DOHH2 (cell line): Measurements from ENCODE around the gene STAP2.

Source experiments
- H3F3A ChIP-seq: fragments of 200-600 bp; sonication (generic), shearing (Covaris generic); 2 replicates; pipeline ENCODE4 v1.6.0; 2016; ENCODE audit warnings: antibody characterized with exemption, mild to moderate bottlenecking; ENCODE audit not compliant: control insufficient read depth, insufficient read depth
- H3K27ac ChIP-seq: fragments of 200-600 bp; sonication (generic); 2 replicates; pipeline ENCODE4 v1.5.1; 2014; ENCODE audit warnings: low read depth, mild to moderate bottlenecking, low read length, moderate library complexity
- H3K27me3 ChIP-seq: fragments of 200-600 bp; sonication (generic); 2 replicates; pipeline ENCODE4 v1.6.1; 2014; ENCODE audit warnings: mild to moderate bottlenecking, low read length, mixed read lengths; ENCODE audit not compliant: control insufficient read depth
- H3K36me3 ChIP-seq: fragments of 200-600 bp; sonication (generic); 2 replicates; pipeline ENCODE4 v1.6.1; 2014; ENCODE audit warnings: mild to moderate bottlenecking, low read length, moderate library complexity, mixed read lengths; ENCODE audit not compliant: control insufficient read depth
- H3K4me1 ChIP-seq: fragments of 200-600 bp; sonication (generic); 2 replicates; pipeline ENCODE4 v1.6.1; 2014; ENCODE audit warnings: mild to moderate bottlenecking, low read length, mixed read lengths; ENCODE audit not compliant: control insufficient read depth
- H3K4me2 ChIP-seq: fragments of 200-600 bp; sonication (generic); 2 replicates; pipeline ENCODE4 v1.6.0; 2014; ENCODE audit warnings: mild to moderate bottlenecking, low read length, moderate library complexity
- H3K4me3 ChIP-seq: fragments of 200-600 bp; sonication (generic); 2 replicates; pipeline ENCODE4 v1.5.1; 2014; ENCODE audit warnings: mild to moderate bottlenecking, low read length, mixed read lengths
- H3K79me2 ChIP-seq: fragments of 200-600 bp; sonication (generic); 2 replicates; pipeline ENCODE4 v1.6.1; 2014; ENCODE audit warnings: mild to moderate bottlenecking, low read length, mixed read lengths; ENCODE audit not compliant: control insufficient read depth
- H3K9me2 ChIP-seq: fragments of 200-600 bp; sonication (generic); replicated peaks from 2 replicates; pipeline ENCODE4 v1.6.1; 2014; ENCODE audit warnings: mild to moderate bottlenecking, low read length, mixed read lengths; ENCODE audit not compliant: control insufficient read depth
- H3K9me3 ChIP-seq: fragments of 200-600 bp; sonication (generic); 2 replicates; pipeline ENCODE4 v1.6.1; 2014; ENCODE audit warnings: antibody characterized with exemption, low read length, mixed read lengths; ENCODE audit not compliant: control insufficient read depth, insufficient read depth
- H4K20me1 ChIP-seq: fragments of 200-600 bp; sonication (generic); 2 replicates; pipeline ENCODE4 v1.6.0; 2014; ENCODE audit warnings: low read depth, mild to moderate bottlenecking, antibody characterized with exemption, low read length, moderate library complexity; ENCODE audit not compliant: control insufficient read depth, insufficient read depth
- EZH2phosphoT487 ChIP-seq: fragments of 200-600 bp; sonication (generic); IDR thresholded peaks from 2 replicates; pipeline ENCODE4 v1.6.1; 2017; ENCODE audit warnings: borderline replicate concordance, mild to moderate bottlenecking, antibody characterized with exemption, low read length, moderate library complexity, mixed read lengths
- TF ChIP-seq, protein P1 (sequence below): fragments of 200-600 bp; sonication (generic); IDR thresholded peaks from one replicate; pipeline ENCODE4 v1.5.1; 2014; ENCODE audit warnings: antibody characterized with exemption, mild to moderate bottlenecking, low read depth, low read length; ENCODE audit not compliant: poor library complexity, severe bottlenecking

The STAP2 gene

DNA sequence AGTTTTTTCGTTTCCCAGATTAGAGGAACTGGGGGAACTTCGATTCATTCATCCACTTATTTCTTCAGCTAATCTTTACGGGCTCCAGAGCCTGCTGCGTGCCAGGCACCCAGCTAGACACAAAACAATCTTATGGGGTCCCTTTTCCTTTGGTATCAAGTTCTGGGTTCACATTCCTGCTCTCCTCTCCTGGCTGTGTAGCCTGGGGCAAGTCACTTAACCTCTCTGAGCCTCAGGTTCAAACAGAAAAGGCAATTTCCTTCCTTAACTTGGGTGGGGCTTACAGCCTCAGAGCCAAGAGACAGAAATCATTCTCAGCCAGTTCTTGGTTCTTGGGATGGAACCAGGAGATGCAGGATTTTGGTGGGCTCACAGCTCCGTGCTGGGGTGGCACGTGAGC lies 53.7 kb downstream of the STAP2 start:
- Histone ChIP-seq H3F3A (no peaks in the 10 kb centered on the region), H3K9me2 (no peaks in the 10 kb centered on the region), H3K4me1 (no peaks in the 10 kb centered on the region), H3K9me3 (no peaks in the 10 kb centered on the region), H3K27ac (no peak overlapping the region), H3K4me3 (no peak overlapping the region), H3K4me2 (no peak overlapping the region), H3K79me2 (no peaks in the 10 kb centered on the region), H4K20me1 (no peaks in the 10 kb centered on the region), H3K36me3 (no peaks in the 10 kb centered on the region), H3K27me3 (no peaks in the 10 kb centered on the region)
- TF ChIP-seq, protein P1, sequence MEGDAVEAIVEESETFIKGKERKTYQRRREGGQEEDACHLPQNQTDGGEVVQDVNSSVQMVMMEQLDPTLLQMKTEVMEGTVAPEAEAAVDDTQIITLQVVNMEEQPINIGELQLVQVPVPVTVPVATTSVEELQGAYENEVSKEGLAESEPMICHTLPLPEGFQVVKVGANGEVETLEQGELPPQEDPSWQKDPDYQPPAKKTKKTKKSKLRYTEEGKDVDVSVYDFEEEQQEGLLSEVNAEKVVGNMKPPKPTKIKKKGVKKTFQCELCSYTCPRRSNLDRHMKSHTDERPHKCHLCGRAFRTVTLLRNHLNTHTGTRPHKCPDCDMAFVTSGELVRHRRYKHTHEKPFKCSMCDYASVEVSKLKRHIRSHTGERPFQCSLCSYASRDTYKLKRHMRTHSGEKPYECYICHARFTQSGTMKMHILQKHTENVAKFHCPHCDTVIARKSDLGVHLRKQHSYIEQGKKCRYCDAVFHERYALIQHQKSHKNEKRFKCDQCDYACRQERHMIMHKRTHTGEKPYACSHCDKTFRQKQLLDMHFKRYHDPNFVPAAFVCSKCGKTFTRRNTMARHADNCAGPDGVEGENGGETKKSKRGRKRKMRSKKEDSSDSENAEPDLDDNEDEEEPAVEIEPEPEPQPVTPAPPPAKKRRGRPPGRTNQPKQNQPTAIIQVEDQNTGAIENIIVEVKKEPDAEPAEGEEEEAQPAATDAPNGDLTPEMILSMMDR, result no peak
- TF ChIP-seq EZH2phosphoT487, result no peak

DNA sequence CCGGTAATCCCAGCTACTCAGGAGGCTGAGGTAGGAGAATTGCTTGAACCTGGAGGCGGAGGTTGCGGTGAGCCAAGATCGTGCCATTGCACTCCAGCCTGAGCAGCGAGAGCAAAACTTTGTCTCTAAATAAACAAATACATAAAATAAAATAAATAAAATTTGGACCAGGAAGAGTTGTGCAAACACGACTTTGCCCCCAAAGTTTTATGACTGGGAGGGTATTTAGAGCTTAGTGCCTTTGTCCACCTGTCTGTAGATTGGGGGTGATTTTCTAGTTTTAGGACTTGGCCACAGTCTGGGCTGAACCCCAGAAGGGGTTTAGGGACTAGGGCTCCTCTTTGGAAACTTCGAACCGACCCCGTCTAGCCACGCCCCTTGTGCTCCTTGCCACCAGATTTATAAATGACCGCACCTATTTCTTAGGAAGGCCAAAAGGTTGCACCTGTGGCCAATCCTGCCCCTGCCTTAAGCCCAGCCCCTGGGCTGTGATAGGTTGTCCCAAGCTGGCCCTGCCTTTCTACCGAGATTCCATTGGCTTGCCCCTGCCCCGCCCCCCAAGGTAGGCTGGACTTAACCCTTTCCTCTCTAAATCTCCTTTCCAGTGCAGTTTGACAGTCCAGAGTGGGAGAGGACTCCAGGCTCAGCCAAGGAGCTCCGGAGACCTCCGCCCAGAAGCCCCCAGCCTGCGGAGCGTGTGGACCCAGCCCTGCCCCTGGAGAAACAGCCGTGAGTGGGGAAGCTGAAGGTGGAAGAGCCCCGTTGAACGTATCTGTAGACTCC lies 54.3 kb downstream of the STAP2 start:
- Histone ChIP-seq H4K20me1 (no peaks in the 10 kb centered on the region), H3K27ac (no peak overlapping the region), H3K36me3 (no peaks in the 10 kb centered on the region), H3K9me2 (no peaks in the 10 kb centered on the region), H3K4me2 (no peak overlapping the region), H3K9me3 (no peaks in the 10 kb centered on the region), H3K79me2 (no peaks in the 10 kb centered on the region), H3F3A (no peaks in the 10 kb centered on the region), H3K27me3 (no peaks in the 10 kb centered on the region), H3K4me3 (no peak overlapping the region), H3K4me1 (no peaks in the 10 kb centered on the region)
- TF ChIP-seq EZH2phosphoT487, result no peak
- TF ChIP-seq, protein P1, result no peak

DNA sequence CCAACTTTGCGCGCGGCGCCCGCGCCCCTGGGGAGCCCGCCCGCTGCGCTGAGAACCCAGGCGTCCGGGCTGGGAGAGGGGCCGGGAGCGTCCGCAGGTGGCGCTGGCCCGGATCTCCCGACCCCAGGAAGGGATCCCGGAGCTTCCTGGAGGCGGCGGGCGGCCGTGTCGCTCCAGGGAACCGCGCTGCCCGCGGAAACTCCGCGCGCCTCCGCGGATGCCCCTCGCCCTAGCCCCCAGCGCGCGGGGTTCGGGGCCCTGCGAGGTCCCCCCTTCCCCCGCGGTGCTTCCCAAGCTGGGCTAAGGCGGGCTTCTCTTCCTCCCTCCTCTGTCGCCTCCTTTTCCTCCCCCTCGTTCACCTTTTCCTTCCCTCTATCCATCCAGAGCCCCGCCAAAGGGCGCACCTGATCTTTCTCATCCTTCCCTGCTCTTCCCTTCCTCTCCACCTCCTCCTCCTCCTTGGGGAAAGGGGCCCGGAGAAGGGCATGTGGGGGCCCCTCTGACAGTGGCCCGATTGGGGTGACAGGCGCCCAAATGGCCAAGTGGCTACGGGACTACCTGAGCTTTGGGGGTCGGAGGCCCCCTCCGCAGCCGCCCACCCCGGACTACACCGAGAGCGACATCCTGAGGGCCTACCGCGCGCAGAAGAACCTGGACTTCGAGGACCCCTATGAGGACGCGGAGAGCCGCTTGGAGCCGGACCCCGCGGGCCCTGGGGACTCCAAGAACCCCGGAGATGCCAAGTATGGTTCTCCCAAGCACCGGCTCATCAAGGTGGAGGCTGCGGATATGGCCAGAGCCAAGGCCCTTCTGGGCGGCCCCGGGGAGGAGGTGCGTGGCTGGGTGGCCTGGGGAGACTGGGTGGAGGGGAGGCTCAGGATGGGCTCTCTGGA lies 58.9 kb downstream of the STAP2 start:
- Histone ChIP-seq H3K27ac (no peak overlapping the region), H3K4me3 (no peak overlapping the region), H3K27me3 (peaks cover 4% of the 10 kb centered on the region; the same call in 1 of the 2 replicates)

More for the DNA sequence above, 58.9 kb downstream of the STAP2 start:
- H3K4me2 ChIP-seq, result no peak overlapping the region
- TF ChIP-seq, protein P1, result no peak
- no peak for TF ChIP-seq EZH2phosphoT487
- no peaks in the 10 kb centered on the region for H3F3A ChIP-seq
- H3K4me1 ChIP-seq, result no peaks in the 10 kb centered on the region
- no peaks in the 10 kb centered on the region for H3K79me2 ChIP-seq
- no peaks in the 10 kb centered on the region for H3K9me3 ChIP-seq
- H4K20me1 ChIP-seq, result no peaks in the 10 kb centered on the region
- no peaks in the 10 kb centered on the region for H3K36me3 ChIP-seq
- no peaks in the 10 kb centered on the region for H3K9me2 ChIP-seq
